ACHN (cell line): ENCODE results near the gene CCNF.
A peak's percentile ranks its signal among the peaks of the same experiment; 100 is the strongest.
"Not testable (repeated sequence)": the region's sequence is repeated elsewhere in the genome, so short reads cannot be mapped to it uniquely, and the experiment has no call there.

ENCODE experiments used
- DNase-seq: peaks from one replicate; pipeline ENCODE4 v3.0.0-alpha.2; 2015
- in situ Hi-C: cut with HindIII; loops from 2 replicates; pipeline ENCODE4 v1.10.0; 2017; ENCODE audit warnings: low sequenced_read_pairs, low pct_ligation_motif_present, low pct_unique_long_range_greater_than_20kb

The CCNF gene

GRCh38 chr16:2425825-2426430 is 3.3 kb upstream of the CCNF start:
- in situ Hi-C loops, result no loop called here
- no peak for DNase-seq

DNA sequence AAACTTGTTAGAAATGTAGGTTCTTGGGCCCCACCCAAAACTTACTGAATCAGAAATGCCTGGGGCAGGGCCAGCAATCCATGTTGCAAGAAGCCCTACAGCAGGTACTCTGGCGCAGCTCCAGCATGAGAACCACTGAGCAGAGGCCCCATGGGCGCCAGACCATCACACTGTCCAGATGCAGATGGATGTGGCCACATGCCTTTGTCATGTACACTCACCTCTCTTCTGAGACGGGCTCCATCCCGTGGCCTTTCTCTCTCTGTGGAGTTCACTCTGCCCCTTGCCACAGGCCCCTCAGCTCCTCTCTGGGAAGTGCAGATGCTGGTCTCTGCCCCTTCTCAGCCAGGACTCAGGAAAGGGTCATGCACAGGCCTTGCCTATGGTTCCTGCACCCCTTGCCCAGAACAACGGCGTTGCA is 2.3 kb upstream of the CCNF start:
- in situ Hi-C loops, result no loop called here
- DNase-seq, result no peak

- in situ Hi-C loops, result no loop called here
- DNase-seq, result no peak
Observed at GRCh38 chr16:2427526-2427925, 1.7 kb upstream of the CCNF start.

DNA sequence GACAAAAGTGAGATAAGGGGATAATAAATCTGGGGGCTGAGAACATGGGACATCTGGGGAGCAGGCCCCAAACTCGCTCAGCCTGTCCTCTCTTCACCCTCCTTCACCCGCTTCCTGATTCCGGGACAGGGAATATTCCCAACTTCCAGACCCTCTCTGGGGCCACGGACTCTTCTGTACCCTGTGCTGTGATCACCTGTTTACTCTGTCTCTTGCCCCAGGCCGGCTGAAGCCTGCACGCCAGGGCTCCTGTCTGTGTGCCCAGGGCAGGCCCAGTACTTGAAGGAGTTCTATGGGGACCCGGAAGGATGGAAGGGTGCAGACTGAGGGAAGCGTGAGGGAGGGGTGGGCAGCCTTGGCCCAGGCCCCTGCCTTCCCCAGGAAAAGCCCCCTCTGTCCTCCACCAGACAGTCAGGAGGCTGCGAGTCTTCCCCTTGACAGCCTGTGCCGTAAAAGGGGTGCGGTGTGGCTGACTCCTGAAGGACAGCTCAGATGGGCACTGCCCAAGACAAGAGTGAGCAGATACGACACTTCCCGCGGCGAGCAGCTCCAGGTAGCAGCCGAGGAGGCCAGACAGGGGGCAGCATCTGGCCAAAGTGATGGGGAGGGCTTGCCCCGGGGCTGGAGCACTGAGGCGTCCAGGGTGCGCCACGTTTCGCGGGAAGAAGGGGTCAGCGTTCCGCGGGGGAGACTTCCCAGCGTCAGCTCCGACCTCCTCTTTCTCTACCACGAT is 1.0 kb upstream of the CCNF start:
- in situ Hi-C loops, result no loop called here
- DNase-seq, result peak; percentile 60

- DNase-seq, result no peak
- in situ Hi-C loops, result no loop called here
Observed at GRCh38 chr16:2428784-2429033, 538 bp upstream of the CCNF start.

- in situ Hi-C loops, result no loop called here
- DNase-seq, result peak; percentile 31
Observed at GRCh38 chr16:2429771-2430663, 770 bp downstream of the CCNF start.

DNA sequence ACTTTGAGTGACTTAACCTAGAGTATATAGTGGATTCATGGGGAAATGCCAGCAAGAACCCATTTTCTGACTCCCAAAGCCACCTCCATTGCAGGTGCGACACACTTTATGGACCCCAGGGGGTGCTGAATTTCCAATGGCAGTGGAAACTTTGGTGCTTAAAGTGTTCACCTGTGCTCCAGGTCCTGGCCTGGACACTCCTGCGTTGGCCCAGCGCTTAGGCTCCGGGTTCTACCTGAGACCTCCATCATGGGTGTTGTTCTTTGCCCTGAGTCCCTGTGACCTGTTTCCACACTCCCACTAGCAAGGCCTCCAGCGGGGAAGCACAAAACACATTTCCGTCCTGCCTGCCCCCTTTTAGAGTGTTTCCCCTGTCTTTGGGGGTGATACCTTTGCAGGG is 3.0 kb downstream of the CCNF start:
- in situ Hi-C loops, result no loop called here
- DNase-seq, result no peak

- in situ Hi-C loops, result no loop called here
- no peak for DNase-seq
Observed at GRCh38 chr16:2432801-2433505, 3.7 kb downstream of the CCNF start.

DNA sequence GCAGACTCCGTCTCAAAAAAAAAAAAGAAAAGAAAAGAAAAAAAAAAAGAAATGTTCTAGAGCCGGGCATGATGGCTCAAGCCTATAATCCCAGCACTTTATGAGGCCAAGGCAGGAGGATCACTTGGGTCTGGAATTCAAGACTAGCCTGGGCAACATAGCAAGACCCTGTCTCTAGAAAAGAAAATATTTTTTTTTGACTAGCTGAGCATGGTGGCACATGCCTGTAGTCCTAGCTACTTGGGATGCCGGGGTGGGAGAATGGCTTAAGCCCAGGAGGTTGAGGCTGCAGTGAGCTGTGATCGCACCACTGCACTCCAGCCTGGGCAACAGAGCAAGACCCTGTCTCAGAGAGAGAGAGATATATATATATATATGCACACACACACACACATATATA is 6.0 kb downstream of the CCNF start:
- in situ Hi-C loops, DNase-seq: not testable (repeated sequence)

DNA sequence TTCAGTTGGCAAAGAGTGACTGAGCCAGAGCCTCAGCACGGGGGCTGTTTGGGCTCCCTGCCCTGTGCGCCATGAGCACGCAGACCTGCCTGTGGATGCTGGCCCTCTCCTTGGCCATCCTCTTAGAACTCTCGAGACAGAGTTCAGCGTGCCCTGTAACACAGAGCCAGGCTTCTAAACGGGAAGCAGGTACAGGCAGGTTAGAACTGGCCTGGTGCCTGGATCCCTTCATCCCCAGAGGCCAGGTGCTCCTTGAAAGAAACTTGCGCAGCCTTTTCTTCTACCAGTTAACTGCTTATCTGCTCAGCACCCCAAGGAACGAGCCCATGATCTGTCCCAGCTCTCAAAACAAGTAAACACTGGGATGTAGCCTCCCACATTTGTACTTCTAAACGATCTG is 6.9 kb downstream of the CCNF start:
- DNase-seq, result no peak
- in situ Hi-C loops, result no loop called here

DNA sequence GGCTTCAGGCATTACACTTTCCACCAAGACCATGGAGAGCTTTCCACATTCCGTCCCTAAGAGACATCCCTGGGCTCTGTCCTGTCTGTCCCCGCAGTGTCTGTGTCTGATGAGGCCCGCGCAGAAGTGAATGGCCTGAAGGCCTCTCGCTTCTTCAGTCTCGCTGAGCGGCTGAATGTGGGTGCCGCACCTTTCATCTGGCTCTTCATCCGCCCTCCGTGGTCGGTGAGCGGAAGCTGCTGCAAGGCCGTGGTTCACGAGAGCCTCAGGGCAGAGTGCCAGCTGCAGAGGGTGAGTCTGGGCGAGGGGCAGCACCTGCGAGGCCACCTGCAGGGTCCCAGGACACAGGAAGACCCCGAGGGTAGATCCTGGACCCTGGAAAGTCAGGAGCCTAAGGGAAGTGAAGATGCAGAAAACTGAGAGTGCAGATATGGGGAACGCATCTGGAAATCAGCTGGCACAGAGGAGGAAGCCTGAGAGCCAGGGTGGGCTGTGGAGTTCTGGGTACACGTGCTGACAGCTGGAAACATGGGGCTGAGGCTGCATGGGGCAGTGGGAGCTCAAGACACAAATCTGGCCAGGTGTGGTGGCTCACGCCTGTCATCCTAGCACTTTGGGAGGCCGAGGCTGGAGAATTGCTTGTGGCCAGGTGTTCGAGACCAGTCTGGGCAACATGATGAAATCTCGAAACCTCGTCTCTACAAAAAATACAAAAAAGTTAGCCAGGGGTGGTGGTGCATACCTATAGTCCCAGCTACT is 8.0 kb downstream of the CCNF start:
- no peak for DNase-seq
- in situ Hi-C loops, result no loop called here

GRCh38 chr16:2438121-2438520 is 8.9 kb downstream of the CCNF start:
- DNase-seq, result no peak
- in situ Hi-C loops, result no loop called here

DNA sequence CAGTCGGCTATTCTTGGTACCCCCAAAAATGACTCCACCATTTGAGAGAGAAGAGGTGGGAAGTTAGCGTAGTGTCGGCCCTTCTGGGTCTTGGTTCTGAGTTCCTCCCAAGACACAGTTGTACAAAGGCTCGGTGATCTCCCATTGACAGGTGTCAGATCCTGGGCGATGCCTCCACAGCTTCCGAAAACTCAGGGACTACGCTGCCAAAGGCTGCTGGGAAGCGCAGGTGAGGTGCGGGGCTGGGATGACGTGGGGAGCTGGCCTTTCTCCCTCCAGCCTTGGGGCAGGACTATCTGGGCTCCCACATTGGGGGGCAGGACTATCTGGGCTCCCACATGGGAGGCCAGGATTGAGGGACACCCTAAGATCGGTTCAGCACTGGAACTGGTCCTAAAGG is 10.4 kb downstream of the CCNF start:
- no peak for DNase-seq
- in situ Hi-C loops, result no loop called here

GRCh38 chr16:2441143-2441804 is 12.0 kb downstream of the CCNF start:
- DNase-seq, in situ Hi-C loops: not testable (repeated sequence)

- no peak for DNase-seq
- in situ Hi-C loops, result no loop called here
Observed at GRCh38 chr16:2443555-2443954, 14.3 kb downstream of the CCNF start.

DNA sequence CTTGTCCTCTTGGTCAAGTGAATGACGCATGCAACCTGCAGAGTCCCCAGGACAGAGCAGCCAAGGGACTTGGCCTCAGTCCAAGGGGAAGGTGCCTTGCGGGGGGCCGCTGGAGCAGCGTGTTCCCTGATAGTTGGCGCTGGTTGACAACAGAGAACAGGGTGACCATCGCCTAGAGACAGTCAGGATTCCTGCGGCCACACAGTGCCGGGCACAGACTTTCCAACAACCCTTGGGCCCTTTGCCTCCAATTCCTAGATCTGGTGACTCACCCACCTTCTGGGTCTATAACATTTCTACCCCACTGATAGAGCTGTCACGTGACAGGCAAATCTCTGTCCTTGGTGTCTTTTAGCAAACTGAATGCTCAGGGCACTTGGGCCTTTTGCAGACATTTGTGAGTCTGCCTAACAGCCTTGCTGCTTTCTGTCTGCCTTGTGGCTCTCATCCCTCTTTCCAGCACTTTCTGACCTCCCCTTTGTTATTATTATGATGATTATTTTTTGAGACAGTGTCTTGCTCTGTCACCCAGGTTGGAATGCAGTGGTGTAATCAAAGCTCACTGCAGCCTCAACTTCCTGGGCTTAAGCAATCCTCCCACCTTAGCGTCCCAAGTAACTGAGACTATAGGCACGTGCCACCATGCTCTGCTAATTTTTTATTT is 18.8 kb downstream of the CCNF start:
- DNase-seq, result no peak
- in situ Hi-C loops, result no loop called here

GRCh38 chr16:2449118-2449517 is 19.9 kb downstream of the CCNF start:
- DNase-seq, result no peak
- in situ Hi-C loops, result no loop called here
